ENCODE data around the gene EME2.

GRCh38 chr16:1732071-1732470, 40.5 kb upstream of the EME2 start:
- TF ChIP-seq ZNF558 (CRISPR knock-in tag; IDR thresholded peaks at IDR 0.05; ENCODE audit: borderline replicate concordance): no peak
- TF ChIP-seq SAFB2 (CRISPR knock-in tag; IDR thresholded peaks at IDR 0.05; ENCODE audit: borderline replicate concordance, low read depth): no peak
- TF ChIP-seq ZFX (CRISPR knock-in tag; IDR thresholded peaks at IDR 0.05; ENCODE audit: low read depth): no peak
- no peak for TF ChIP-seq CTCF (CRISPR knock-in tag; IDR thresholded peaks at IDR 0.05)
- no peak for TF ChIP-seq POLR2A (IDR thresholded peaks at IDR 0.05; ENCODE audit: insufficient read depth in 1 of 2, low read depth in 2 of 2, low read length in 2 of 2)
- TF ChIP-seq STAG1 (CRISPR knock-in tag; IDR thresholded peaks at IDR 0.05): no peak

All from HepG2 (cell line).